Renal cortex interstitium (tissue), 11 donors: ENCODE results near the gene MTCL1. TPM values are rescaled to one million over a fixed set of nuclear protein-coding genes. Genes with fewer than 3 reads are reported as not detected.
A peak's percentile ranks its signal among the peaks of the same experiment; 100 is the strongest.

ENCODE experiments used
- DNase-seq, 11 donors: peaks; one replicate each; pipeline ENCODE4 v3.0.0-alpha.2; 2013; ENCODE audit warnings: low read depth in 9 of 11, low spot score in 4 of 11; ENCODE audit errors: extremely low read depth in 1 of 11
- polyA plus RNA-seq, 3 donors: library from polyadenylated mRNA; unstranded; fragments of 120-200 nt; gene quantifications; one replicate each; pipeline ENCODE4 v1.2.1, GENCODE V29; 2013; ENCODE audit not compliant: insufficient read length in 3 of 3

MTCL1 gene
- polyA plus RNA-seq, 3 donors = 18.5 to 58.2 (median 31.4) TPM

- no peak for DNase-seq
Measured at GRCh38 chr18:8797206-8797605, 91.8 kb downstream of the MTCL1 start.

GRCh38 chr18:8799001-8799400 lies 93.6 kb downstream of the MTCL1 start:
- no peak for DNase-seq

DNA sequence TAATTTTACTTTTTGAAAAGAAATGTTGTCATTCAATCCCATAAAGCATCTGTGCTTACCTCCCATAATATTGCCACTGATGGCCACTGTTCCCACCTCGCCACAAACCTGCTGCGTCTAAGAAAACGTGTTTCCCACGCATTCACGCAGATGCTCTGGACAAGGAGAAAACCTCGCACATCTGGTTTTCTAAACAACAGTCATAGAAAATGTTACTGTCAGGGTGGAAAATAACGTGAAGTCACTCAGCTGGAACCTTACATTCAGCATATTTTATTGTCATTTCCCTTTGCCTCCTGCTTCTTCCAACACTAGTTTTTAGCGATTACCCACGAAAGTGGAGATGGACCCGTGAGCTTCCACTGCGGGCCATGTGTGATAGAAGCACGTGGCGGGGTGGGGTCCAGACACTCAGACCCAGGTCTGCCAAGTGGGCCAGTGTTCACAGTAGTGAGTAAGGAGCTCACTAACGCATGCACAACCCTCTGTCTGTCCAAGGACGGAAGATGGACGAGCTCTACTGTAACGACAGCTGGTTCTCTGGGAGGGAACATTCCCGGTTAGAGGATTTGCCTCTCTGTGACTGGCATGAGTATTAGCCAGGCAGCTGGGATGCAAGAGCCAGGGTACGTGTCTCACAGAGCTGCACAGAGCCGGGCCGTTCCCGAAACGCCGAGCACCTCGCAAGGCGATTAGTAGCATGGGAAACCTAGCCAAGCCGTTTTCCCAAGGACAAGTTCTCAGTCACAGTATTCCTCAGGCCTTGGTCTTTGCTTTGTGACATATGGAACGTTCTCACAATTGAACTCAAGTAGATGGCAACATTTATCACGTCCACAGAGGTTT lies 94.5 kb downstream of the MTCL1 start:
- DNase-seq = no peak

DNA sequence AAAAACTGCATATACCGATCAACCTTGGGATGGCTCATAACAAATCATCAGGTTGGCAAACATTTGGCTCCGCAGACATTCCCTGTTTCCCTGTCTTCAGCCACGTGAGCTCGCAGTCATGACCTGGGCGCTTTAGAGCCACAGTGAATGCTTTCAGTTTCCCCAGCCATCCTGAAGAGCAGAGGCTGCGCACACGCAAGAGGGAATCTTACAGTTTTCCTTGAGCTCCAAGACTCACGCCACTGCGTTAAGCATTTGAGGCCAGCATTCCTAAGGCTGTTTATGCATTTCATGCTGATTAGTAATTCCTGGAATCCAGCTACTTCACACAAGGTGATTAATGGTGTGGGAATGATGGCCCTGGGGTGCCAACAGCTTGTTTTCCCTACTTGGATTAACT lies 95.1 kb downstream of the MTCL1 start:
- DNase-seq = peak in 3 of 11 donors; percentile 34 to 43 (median 36)

DNA sequence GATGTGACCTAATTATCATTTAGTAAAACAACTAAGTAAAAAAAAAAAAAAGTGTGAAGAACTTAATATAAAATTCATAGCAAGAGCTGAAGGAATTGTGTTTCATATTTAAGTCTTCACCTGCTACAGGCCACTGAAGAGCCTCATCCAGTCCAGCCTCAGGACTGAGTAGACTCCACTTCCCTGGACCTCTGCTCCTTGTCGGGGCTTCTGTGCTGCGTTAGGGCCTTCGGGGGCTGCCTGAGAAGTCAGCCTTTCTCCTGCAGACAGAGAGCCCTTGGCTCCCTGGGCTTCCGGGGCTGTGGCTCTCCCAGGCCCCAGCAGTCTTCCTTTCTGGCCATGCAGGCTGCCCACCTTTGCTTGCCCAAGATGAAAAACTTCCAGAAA lies 95.5 kb downstream of the MTCL1 start:
- no peak for DNase-seq

- DNase-seq = no peak
Measured at GRCh38 chr18:8801263-8801901, 96.0 kb downstream of the MTCL1 start.

GRCh38 chr18:8802017-8802672 lies 96.8 kb downstream of the MTCL1 start:
- DNase-seq = no peak

- no peak for DNase-seq
Measured at GRCh38 chr18:8803063-8803795, 97.9 kb downstream of the MTCL1 start.

GRCh38 chr18:8803957-8804356 lies 98.6 kb downstream of the MTCL1 start:
- no peak for DNase-seq

- no peak for DNase-seq
Measured at GRCh38 chr18:8805552-8805951, 100.2 kb downstream of the MTCL1 start.

DNA sequence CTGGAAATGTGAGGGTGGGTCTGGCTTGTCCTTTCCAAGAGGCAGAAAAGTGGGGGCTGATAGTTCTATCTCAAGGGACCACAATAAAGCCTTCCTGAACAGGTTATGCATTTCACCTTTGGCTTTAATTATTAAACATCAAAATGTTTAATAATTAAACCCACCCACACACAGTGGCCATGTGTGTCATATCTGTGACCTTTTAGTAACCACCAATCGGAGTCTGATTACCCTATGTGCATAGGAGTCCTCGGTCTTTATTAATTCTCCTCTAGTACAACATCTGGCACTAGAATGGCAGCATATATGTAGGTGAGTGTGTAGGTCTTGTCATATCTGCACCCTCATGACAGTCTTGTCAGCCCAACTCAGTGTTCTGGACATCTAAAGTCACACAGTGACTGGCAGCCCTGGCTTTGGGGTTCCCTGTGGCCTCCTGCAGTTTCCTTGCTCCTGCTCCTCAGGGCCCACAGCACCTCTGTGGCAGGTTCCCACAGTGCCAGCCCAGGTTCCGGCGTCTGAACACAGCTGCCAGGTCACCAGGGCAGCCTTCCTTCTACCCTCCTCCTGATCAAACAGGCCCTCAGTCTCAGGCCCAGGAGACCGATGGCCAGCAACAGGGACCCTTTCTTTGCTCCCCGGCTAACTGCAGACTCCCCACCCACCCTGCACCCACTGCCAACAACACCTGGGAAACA lies 100.9 kb downstream of the MTCL1 start:
- DNase-seq = no peak

GRCh38 chr18:8806798-8807487 lies 101.6 kb downstream of the MTCL1 start:
- DNase-seq = no peak

GRCh38 chr18:8807488-8807805 lies 102.1 kb downstream of the MTCL1 start:
- DNase-seq = no peak

DNA sequence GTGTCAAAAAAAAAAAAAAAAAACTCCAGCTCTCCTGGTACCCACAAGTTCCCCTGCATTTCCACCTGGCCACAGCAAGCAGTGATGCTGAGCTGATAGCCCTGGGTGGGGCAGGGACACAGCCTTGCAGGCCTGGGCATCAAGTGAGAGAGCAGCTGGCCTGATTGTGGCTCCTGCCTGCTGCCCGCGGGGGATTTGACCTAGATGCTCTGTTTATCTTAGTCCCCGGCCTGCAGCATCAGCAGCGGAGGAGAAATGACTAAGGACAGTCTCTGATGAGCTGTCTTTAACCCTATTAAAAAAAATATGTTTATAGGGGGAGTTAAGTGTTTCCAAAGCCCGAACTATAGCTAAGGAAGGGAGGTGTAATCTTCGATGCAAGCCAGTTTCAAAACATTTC lies 102.6 kb downstream of the MTCL1 start:
- DNase-seq = no peak

DNA sequence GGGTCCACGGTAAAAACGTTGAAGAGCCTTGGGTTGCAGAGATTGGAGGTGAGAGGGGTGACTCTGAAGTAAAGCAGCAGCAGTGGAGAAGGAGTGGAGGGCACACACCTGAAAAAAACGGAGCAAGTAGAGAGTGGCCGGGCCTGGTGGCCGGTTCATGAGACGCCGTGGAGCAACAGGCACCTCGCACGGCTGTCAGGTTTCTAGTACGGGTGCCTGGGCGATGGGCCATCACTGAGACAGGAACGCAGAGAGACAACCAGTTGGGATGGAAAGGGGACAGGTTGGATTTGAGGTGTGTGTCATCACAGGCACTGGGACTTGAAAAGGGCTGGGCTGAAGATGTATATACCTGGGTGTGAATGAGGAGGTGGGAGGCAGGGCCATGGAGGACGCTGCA lies 104.2 kb downstream of the MTCL1 start:
- no peak for DNase-seq

DNA sequence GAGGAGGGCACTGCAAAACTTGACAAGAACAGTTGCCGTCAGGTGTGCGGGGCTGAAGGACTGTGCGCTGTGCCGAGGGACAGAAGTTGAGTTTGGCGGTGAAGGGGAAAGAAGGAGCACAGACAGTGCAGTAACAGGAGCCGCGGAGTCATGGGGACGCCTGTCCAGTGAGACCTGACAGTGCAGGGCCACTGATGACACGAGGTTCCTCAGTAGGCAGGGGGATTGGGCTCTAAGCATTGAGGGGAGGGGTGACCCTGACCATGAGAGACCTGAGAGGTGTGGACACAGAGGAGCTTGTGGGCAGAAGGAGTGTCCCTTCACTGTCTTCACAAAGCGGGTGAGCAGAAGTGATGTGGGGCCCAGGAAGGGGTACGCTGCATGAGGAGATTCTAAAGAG lies 104.8 kb downstream of the MTCL1 start:
- DNase-seq = no peak

GRCh38 chr18:8811115-8811514 lies 105.8 kb downstream of the MTCL1 start:
- no peak for DNase-seq

GRCh38 chr18:8812631-8813030 lies 107.3 kb downstream of the MTCL1 start:
- no peak for DNase-seq

- DNase-seq = no peak
Measured at GRCh38 chr18:8813611-8814010, 108.3 kb downstream of the MTCL1 start.
